GM12873 (cell line): ENCODE data around the gene UNC5B.

Experiments
- TF ChIP-seq, protein P1 (sequence below): IDR thresholded peaks from 2 replicates; pipeline ENCODE4 v1.5.1; 2012; ENCODE audit warnings: low read depth, mild to moderate bottlenecking, moderate library complexity, low read length, control low read depth; ENCODE audit not compliant: insufficient read depth; ENCODE audit errors: missing control alignments

UNC5B gene

DNA sequence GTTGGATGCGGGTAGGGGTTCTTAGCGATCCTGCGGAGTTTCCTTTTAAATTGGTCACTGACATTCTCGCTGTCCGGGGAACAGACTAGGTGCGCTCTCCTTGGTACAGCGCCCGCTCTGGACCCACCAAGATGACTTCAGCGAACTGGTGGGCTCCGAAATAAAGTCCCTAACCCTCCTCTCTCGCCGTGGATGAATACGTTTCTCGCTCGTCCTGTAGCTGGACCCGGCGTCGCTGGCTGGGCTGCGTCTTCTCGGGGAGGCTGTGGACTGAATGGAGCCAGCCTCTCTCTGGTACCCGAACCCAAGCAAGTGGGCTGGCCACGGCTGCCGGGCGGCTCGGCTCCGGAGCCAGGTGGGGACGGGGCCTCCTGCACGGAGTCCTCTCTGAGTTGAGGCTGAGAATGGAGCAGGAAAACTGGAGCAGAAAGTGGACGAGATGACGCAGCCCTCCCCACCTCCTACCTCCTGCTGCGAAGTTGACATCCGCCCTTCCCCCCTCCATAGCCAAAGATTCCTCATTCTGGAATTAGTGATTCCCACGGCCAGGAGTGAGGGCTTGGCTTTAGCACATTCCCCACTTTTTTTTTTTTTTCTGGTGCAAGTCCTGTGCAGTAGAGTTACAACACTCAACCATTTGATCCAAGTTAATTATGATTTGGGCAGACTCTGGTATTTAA lies 1.5 kb downstream of the UNC5B start:
- TF ChIP-seq, protein P1, sequence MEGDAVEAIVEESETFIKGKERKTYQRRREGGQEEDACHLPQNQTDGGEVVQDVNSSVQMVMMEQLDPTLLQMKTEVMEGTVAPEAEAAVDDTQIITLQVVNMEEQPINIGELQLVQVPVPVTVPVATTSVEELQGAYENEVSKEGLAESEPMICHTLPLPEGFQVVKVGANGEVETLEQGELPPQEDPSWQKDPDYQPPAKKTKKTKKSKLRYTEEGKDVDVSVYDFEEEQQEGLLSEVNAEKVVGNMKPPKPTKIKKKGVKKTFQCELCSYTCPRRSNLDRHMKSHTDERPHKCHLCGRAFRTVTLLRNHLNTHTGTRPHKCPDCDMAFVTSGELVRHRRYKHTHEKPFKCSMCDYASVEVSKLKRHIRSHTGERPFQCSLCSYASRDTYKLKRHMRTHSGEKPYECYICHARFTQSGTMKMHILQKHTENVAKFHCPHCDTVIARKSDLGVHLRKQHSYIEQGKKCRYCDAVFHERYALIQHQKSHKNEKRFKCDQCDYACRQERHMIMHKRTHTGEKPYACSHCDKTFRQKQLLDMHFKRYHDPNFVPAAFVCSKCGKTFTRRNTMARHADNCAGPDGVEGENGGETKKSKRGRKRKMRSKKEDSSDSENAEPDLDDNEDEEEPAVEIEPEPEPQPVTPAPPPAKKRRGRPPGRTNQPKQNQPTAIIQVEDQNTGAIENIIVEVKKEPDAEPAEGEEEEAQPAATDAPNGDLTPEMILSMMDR: no peak

DNA sequence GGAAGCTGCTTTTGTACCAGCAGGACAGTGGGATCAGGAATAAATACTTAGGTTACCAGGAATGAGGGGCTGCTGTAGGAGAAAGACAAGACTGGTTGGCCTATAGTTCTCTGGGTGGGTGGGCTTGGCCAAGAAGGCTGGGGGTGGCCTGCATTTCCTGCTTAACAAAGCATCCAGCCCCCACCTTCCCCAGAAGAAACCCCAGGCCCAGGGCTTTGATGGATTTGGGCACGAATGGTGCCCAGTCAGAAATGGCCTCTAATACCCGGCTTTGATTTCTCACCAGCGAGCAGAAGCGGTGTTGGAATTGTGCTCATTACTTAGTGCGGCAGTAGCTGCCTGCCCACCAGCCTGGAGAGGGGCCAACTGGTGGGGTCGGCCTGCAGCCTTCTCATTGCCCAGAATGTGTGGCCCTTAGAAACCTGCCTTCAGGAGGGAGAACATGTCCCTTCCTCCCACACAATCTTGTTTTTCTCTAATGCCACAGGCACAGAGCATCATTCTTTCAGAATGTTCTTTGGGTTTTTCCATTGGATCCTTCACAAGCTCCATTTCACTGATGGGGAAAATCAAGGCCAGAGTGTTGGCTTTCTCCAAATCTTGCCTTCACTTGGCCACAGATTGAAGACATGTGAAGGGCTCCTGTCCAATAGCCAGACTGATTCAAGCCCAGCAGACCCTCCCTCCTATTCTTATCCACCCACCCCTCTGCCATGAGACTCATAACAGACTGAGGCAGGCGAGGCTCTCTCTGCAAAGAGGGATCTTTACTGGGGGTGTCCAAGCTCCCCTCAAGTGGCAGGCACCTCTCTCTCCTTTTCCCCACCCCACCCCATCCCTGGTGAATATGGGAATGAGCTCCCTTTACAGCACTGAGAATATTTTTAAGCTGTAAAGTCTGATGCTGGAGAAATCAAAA lies 2.5 kb downstream of the UNC5B start:
- TF ChIP-seq, protein P1: no peak

DNA sequence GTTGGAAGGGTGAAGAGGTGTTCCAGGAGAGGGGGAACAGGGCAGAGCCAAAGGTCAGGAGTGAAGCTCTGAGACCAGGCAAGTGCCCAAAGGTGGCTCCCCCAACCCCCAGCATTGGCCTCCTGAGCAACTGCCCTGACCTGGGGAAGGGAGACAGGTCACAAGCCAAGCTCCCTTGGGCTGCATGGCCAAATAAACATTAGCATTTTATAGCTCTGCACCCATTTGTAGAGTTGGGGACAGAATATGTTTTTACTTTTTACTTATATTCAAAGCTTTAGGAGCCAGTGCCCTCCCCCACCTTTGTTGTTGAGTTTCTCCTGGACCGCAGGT lies 4.0 kb downstream of the UNC5B start:
- TF ChIP-seq, protein P1: no peak

DNA sequence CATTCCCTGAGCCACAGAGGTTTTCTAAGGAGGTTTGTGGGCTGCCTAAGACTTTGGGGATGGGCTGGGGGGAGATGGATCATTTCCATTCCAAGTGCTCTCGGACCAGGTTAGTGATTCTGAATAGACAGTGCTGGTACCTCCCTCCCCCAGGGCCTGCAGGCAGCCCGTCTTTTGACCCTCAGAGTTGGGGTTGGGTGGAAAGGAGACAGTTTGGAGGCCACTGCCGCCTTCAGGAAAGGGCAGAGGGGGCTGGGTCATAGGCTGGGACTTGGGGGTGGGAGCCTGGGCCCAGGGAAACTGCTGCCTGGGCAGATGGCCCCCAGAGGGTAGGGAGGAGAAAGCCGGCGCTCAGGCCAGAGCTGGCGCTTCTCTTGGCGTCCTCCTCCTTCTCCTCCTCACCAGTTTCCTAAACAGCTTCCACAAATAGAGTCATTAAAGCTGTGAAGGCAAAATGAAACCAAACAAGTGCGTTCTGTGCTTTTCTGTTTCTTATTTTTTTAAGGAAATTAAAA lies 4.4 kb downstream of the UNC5B start:
- TF ChIP-seq, protein P1: no peak

DNA sequence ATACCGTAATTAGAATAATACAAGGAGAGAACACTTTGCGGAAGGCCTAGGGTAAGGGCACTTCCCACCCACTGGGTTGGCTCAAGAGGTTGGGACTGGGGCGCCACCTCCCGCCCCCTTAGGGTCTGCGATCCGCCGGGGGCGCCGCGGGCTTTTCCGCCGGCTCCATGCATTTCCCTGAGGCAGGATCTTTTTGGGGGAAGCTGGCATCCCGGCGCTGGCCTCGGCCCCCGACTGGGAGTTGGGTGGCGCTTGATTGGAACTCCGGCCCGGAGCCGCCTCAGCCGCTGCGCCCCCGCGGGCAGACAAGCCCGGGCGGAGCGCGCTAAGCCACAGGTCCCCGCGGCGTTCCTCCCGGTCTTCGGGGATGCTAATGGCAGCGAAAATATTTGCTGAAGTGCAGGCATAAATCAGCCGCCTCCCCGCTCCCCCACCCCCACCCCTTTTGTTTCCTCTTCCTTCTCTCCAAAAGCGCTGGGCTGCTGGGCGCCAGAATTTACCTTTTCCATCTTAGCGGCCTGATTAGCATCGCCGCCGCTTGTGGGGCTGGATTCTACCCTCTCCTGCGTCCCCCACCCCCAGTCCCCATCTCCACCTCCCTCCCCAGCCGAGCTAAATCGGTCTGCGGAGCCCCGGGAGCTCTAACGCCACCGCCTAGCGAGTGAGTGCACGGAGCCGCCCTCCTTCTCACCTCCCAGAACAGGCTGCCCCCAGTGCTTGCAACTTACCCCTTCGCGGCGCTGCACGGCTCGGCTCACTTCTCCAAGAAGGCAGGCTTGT lies 5.1 kb downstream of the UNC5B start:
- TF ChIP-seq, protein P1: no peak

DNA sequence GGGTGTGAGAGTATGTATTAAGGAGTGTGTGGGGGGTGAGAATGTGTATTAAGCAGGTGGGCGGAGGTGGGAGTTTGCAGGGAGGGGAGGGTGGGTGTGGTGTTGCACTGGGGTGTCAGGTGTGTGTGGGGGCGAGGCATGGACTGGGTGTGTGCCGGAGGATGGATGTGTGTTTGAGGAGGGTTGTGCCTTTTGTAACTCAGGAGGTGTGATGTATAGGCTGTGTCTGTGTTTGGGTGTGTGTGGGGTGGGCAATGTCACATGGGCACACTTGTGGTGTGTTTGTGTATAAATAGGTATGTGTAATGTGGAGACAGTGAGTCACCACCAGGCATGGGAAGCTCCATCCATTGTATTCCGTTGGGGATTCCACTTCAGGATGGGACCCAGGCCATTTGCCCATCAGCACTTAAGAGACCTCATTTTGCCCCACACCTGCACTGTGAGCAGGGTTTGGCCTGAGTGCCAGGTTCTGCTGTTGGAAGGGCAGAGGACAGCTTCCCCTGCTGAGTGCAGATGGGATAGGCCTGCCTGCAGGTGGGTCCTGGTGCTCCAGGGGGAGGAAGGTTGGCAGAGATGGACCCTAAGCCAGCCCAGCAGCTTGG lies 5.8 kb downstream of the UNC5B start:
- TF ChIP-seq, protein P1: no peak
